ENCODE measurements around the gene TTPAL. TPM values are rescaled to one million over a fixed set of nuclear protein-coding genes. Genes with fewer than 3 reads are reported as not detected.
A peak's percentile ranks its signal among the peaks of the same experiment; 100 is the strongest.

TTPAL gene
- total RNA-seq, 1 experiment from 2014 or later = 8.5 TPM

DNA sequence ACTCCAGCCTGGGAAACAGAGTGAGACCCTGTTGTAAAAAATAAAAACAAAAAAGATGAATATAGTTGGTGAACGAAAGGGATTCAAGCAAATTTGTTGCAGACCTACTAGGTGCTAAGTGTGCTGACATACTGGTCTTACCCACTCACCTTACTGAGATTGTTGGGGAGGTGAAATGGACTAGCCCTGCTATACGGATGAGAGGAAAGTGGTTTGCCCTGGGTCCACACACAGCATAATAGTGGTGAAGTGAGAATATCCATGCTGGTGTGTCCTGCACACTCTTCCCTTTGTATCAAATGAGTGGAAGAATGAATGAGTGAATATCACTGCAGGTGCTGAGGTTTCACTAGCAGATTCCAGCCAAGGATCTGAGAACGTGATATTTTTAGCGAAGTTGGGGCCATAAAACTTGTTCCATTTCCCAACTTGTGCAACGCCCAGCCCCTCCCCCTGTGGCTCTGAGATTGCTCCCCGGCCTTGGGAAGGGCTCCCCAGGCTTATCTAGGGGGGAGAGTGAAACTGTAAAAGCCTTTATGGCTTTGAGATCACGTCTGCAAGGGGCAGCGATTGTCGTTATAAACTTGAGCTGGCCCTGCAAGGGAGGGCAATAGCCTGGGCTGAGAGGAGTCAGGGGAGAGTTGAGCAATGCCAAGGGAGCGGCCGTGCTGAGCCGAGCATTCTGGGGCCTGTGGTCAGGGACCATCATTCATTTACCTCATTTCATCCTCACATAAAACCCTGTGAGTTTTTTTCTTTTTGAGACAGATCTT is 33.2 kb upstream of the TTPAL start:
- no peak for DNase-seq (ENCODE audit: low read depth)

DNA sequence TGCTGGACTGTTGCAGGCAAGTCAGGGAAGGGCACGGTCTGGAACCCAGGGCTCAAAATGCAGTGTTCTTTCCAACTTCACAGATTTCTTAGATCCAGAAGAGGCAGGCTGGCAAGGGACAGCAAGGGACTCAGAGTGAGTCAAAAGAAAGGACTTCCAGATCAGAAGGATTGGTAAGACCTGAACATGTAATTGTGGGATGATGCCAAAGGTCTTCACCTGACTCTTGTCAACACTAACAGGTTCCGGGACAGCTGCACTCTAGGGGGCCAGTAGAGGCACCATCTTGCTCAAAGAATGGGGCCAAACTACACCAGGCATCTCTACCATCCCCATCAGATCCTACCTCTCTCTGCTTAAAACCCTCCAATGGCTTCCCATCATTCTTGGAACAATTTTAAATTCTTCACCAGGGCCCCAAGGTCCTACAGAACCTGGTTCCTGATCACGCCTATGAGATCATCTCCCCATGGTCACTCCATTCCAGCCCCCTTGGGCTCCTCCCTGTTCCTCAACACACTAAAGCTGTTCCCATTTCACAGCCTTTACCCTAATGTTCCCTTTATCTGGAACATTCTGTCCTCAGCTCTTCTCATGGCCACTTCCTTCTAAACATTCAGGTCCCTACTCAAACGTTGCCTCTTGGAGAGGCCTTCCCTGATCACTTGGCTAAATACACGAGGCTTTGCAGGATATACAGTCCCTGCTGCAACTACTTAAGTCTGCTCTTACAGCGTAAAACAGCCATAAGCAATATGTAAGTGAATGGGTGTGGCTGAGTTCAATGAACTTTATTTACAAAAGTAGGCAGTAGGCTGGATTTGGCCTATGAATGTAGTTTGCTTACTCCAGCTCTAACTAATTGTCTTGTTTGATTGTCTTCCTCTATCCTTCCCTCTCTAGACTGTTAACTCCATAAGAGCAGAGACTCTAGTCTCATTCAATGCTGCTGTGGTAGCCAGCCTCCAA is 29.6 kb upstream of the TTPAL start:
- DNase-seq (ENCODE audit: low read depth) = no peak

GRCh38 chr20:44447827-44448419 is 27.8 kb upstream of the TTPAL start:
- no peak for DNase-seq (ENCODE audit: low read depth)

DNA sequence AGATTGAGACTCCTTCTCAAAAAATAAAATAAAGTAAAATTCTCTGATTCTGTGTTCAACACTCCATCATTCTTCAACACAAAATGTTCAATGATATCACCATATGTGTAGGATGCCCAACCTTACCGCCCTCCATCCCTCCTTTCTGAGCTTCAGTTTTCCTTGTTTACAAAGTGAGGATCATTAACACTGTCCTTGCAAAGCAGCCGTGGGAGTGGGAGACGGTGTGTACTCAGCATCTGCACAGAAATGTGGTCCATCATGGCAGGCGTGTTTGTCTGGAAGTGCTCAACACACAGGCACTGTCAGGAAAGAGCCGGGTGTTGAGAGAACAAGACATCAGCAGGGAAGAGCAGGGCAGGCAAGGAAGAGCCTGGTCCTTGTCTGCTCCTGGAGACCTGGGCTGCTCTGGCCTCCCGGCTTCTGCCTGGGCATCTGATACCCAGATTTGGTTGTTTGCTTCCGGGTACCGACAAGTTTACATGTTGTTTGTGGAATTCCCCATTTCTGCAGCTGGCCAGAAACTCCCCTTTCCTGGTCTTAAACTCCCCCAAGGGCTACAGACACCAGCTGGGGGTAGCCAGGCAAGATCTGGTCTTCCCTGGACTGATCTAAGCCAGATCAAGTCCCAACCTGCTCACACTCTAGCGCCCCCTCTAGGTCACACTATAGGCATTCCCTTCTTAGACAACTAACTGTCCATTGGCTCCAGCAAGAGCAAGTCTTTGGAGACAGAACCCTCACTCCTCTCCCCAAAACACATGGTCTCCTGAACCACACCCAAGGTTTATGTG is 26.7 kb upstream of the TTPAL start:
- DNase-seq (ENCODE audit: low read depth) = peak; percentile 26

GRCh38 chr20:44449864-44450263 is 25.8 kb upstream of the TTPAL start:
- no peak for DNase-seq (ENCODE audit: low read depth)

DNA sequence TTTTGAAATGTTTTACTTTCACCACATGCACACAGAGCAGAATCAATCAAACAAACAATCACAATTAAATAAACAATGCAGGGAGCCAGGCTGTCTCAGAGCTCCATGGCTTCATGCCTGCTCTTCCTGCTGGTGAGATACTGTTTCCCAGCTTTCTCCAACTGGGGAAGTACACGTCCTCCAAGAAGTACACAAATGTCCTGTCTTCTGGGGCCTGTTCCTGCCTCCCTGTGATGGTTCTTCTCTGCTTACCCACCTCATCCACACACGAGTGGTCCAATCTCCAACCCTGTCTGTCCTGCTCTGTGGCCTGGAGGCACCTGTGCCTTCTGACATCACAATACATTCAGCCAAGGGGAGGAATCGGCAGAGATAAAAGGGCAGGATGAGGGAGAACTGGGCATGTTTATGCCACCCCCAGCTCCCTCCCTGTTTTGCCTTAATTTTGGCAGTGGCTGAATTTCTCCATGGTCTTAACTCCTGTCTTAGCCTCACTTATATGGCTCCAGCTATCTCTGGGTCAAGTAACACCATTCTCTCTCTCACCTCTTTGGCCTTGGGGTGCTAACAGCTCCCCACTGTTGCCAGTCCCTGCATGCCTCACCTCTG is 25.3 kb upstream of the TTPAL start:
- no peak for DNase-seq (ENCODE audit: low read depth)

DNA sequence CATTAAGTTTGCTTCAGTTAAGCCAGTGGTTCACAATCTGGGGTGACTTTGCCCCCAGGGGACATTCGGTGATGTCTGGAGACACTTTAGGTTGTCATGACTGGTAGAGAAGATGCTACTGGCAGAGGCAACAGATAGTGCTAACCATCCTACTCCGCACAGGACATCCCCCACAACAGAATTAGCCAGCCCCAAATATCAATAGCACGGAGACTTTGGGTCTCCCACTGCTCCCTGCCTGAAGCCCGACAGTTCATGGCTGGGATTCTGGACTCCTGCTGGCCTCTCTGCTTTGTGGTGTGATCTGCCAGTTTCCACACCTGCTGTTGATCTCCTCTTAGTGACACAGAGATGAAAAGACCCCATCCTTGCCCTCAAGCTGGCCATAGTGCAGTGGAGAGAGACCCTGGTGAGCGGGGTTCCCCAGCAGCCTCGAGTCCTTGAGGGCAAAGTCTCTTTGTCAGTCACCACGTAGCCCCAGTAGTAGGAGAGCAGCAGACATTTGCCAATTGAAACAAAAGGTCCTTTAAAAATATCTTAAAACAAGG is 24.7 kb upstream of the TTPAL start:
- no peak for DNase-seq (ENCODE audit: low read depth)

DNA sequence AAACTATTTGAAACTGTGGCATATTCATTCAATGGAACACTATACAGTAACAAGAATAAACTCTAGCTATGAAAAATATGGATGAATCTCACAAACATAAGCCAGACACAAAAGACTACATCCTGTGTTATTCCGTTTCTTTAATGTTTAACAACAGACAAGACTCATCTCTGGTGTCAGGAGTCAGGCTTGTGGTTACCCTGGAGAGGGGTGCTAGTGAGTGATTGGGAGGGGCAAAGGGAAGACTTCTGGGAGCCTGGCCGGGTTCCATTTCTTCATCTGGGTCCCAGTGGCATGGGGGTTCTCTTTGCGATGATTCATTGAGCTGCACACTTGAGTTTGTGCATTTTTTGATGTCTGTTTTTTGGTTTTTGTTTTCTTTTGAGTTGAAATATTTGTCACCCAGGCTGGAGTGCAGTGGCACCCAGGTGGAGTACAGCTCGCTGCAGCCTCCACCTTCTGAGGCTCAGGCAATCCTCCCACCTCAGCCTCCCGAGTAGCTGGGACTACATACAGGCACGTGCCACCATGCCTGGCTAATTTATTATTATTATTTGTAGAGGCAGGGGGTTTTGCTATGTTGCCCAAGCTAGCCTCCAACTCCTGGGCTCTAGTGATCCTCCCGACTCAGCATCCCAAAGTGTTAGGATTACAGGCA is 21.2 kb upstream of the TTPAL start:
- no peak for DNase-seq (ENCODE audit: low read depth)

DNA sequence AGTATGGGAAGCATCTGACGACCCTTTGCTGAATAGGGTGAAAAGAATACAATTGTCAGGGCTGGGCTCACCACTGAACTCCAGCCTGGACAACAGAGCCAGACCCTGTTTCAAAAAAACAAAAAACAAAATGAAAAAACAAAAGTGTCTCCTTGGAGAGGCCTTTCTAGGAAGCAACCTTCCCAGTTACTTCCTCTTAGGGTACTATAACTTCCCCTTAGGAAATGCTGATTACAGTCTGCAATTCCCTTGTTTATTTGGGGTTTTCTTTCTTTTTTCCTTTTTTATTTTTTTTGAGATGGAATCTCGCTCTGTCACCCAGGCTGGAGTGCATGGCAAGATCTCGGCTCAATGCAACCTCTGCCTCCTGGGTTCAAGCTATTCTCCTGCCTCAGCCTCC is 20.5 kb upstream of the TTPAL start:
- DNase-seq (ENCODE audit: low read depth) = no peak

DNA sequence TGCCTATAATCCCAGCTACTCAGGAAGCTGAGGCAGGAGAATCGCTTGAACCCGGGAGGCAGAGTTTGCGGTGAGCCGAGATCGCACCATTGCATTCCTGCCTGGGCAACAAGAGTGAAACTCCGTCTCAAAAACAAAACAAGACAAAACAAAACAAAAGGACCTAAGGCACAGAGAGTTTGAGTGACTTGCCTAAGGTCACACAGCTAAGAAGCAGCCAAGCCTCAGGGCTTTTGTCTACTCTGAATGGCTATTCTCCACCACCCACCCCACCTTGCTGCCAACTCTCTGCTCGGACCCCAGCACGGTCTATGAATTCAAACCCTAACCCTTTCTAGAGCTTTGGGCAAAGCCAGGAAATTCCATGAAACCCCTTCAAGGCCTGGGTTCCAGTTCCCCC is 19.1 kb upstream of the TTPAL start:
- DNase-seq (ENCODE audit: low read depth) = no peak

GRCh38 chr20:44457016-44457415 is 18.7 kb upstream of the TTPAL start:
- DNase-seq (ENCODE audit: low read depth) = no peak

- no peak for DNase-seq (ENCODE audit: low read depth)
Observed at GRCh38 chr20:44459271-44459670, 16.4 kb upstream of the TTPAL start.

GRCh38 chr20:44460795-44461141 is 14.9 kb upstream of the TTPAL start:
- peak; percentile 40 for DNase-seq (ENCODE audit: low read depth)

DNA sequence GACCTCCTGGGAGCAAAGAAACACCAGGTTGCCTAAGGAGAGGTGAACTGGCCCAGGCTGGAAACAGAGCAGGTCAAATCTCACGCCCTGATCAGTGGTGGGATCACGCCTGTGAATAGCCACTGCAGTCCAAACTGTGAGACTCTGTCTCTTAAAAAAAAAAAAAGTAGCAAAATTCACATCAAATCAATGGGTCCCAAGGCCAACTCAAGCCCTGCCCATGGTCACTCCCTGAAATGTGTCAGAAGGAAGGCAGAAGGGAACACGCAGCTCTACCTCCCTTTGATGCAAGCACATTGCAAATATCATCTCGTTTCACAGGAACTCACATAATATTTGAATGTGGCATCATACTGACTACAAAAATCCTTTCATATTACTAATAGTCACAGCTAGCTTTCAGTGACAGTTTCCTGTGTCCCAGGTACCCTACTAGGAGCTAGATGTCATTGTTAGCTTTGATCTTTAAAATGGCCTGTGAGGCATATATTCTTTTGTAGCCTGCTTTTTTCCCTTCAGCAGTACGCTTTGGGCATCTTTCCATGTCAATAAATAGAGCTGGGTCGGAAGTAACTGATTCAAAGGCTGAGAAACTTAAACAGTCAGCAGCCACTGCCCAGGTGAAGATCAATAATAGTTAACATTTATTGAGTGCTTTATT is 14.4 kb upstream of the TTPAL start:
- no peak for DNase-seq (ENCODE audit: low read depth)

DNA sequence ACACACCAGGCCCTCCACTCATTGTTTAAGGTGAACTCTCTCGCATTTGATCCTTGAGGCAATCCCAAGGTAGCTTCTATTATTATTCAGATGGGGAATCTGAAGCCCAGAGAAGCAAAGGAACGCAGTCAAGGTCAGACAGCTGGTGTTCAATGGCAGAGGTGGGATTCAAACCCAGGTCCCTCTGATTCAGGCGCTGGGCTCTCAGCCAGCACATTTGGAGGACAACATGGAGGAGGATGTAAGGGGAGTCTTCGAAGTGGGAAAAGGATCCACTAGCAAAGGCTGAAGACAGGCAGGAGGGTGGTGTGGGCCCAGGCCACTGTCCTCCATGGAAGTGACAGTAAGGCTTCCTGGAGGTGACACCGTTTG is 13.9 kb upstream of the TTPAL start:
- no peak for DNase-seq (ENCODE audit: low read depth)

DNA sequence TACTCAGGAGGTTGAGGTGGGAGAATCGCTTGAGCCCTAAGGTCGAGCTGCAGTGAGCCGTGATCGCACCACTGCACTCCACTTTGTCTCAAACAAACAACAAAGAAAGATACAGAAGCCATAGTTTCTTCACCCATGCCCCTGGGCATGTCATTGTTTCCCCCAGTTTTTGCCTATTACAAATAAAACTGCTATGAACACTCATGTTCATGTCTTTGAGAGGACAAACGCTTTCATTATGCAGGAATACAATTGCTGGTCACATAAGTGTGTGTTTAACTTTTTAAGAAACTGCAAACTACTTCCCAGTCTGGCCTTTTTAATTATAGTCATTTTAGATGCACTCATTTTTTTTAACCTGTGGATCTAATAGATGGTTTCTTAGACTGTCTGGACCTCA is 12.2 kb upstream of the TTPAL start:
- no peak for DNase-seq (ENCODE audit: low read depth)

GRCh38 chr20:44464514-44464913 is 11.2 kb upstream of the TTPAL start:
- peak; percentile 19 for DNase-seq (ENCODE audit: low read depth)

- no peak for DNase-seq (ENCODE audit: low read depth)
Observed at GRCh38 chr20:44465001-44465560, 10.6 kb upstream of the TTPAL start.

GRCh38 chr20:44467289-44467883 is 8.3 kb upstream of the TTPAL start:
- DNase-seq (ENCODE audit: low read depth) = no peak
